ENCODE results near the gene CFAP77. TPM values are rescaled to one million over a fixed set of nuclear protein-coding genes. Genes with fewer than 3 reads are reported as not detected.
A peak's percentile ranks its signal among the peaks of the same experiment; 100 is the strongest.
"Not testable (repeated sequence)": the region's sequence is repeated elsewhere in the genome, so short reads cannot be mapped to it uniquely, and the experiment has no call there.

The CFAP77 gene
- total and polyA plus RNA-seq, 2 of the 8 experiments (the other 6 are each of a cell fraction or from before 2014, with no cell fraction given) = 0.63 to 0.97 TPM

DNA sequence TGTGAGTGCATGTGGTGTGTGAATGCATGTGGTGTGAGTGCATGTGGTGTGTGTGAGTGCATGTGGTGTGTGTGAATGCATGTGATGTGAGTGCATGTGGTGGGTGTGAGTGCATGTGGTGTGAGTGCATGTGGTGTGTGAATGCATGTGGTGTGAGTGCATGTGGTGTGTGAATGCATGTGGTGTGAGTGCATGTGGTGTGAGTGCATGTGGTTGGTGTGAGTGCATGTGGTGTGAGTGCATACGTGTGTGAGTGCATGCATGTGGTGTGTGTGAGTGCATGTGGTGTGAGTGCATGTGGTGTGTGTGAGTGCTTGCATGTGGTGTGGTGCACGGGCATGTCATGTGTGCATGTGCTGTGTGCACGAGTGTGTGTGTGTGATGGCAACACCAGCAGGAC, 31.6 kb upstream of the CFAP77 start:
- H2BK12ac ChIP-seq (ENCODE audit: low read depth, low read length) = peak overlapping the region; percentile 55; the same call in 1 of the 2 replicates
- H2AFZ ChIP-seq (ENCODE audit: low read length); CTCF ChIA-PET (ENCODE audit: partially characterized antibody); H3K9ac ChIP-seq (replicated peaks in 1 of 4; ENCODE audit: extremely low read depth in 1 of 4, low read depth in 3 of 4, low read length in 3 of 4); H4K8ac ChIP-seq (ENCODE audit: extremely low read depth, insufficient read depth, low read length); H3K79me1 ChIP-seq (ENCODE audit: low read depth, low read length); FAIRE-seq; H3K23ac ChIP-seq (ENCODE audit: insufficient read length); H3K4ac ChIP-seq (replicated peaks; ENCODE audit: insufficient read length, low read depth, low read length); H2AK5ac ChIP-seq (ENCODE audit: low read depth, low read length); DNase-seq (ENCODE audit: low read depth in 1 of 2, low spot score in 2 of 2); H3K18ac ChIP-seq (ENCODE audit: extremely low read depth, low read length); H2BK120ac ChIP-seq (replicated peaks; ENCODE audit: low read depth, low read length); H3K79me2 ChIP-seq (ENCODE audit: control insufficient read depth in 1 of 2, insufficient read depth in 2 of 2, low read length in 2 of 2); POLR2A ChIA-PET (ENCODE audit: partially characterized antibody); H3K4me1 ChIP-seq (replicated peaks in 1 of 4; ENCODE audit: control insufficient read depth in 3 of 4, insufficient read depth in 4 of 4, low read length in 3 of 4); H3K27ac ChIP-seq (ENCODE audit: low read depth, low read length); H4K20me1 ChIP-seq (replicated peaks in 1 of 2; ENCODE audit: control insufficient read depth in 1 of 2, insufficient read depth in 2 of 2, low read length in 2 of 2); H2BK5ac ChIP-seq (ENCODE audit: low read depth, low read length); H4K91ac ChIP-seq (replicated peaks; ENCODE audit: insufficient read length, low read length); H4K5ac ChIP-seq (ENCODE audit: insufficient read length, low read depth, low read length); H3K14ac ChIP-seq (ENCODE audit: insufficient read length); H3K4me3 ChIP-seq (ENCODE audit: extremely low read depth in 1 of 4, insufficient read depth in 2 of 4, low read depth in 3 of 4, low read length in 4 of 4); H3K23me2 ChIP-seq (ENCODE audit: low read depth, low read length); H2BK15ac ChIP-seq (ENCODE audit: low read length); H3K4me2 ChIP-seq (ENCODE audit: insufficient read depth in 1 of 2, low read depth in 2 of 2, low read length in 2 of 2); H3K27me3 ChIP-seq (replicated peaks in 1 of 4; ENCODE audit: control insufficient read depth in 3 of 4, extremely low read depth in 1 of 4, insufficient read depth in 3 of 4, low read length in 3 of 4); H2BK20ac ChIP-seq (ENCODE audit: low read length); H3K56ac ChIP-seq (replicated peaks; ENCODE audit: insufficient read length, low read depth, low read length): not testable (repeated sequence)
- TF ChIP-seq POLR2AphosphoS5 (IDR thresholded peaks at IDR 0.05; ENCODE audit: low read depth, low read length) = peak; percentile 52; the same call in 1 of the 2 replicates
- peaks cover 13 to 17% of the 10 kb centered on the region in 2 experiments; a peak in 3 of 4 replicates for H3K9me3 ChIP-seq (ENCODE audit: insufficient read depth in 2 of 2, low read depth in 1 of 2, low read length in 1 of 2)
- peaks cover 18 to 63% (median 36%) of the 10 kb centered on the region in 4 experiments for H3K36me3 ChIP-seq (ENCODE audit: control insufficient read depth in 2 of 4, insufficient read depth in 4 of 4, low read length in 3 of 4)
- WGBS, 2 experiments (ENCODE audit: extremely low coverage in 1 of 2, insufficient coverage in 1 of 2, insufficient read length in 1 of 2, insufficient replicate concordance in 2 of 2, low coverage in 1 of 2, low lambda C conversion rate in 2 of 2, missing lambda C conversion rate in 1 of 2) = 98% methylated on average over 3 of the region's 3 CpGs; no CpG with 5 or more reads in 1 of the 2 experiments

Data from H1 (cell line).